GM12801 (cell line): ENCODE measurements around the gene VTCN1.

Experiments
- CTCF ChIP-seq: IDR thresholded peaks from one replicate; pipeline ENCODE4 v1.5.1; 2011; ENCODE audit warnings: control low read depth; ENCODE audit not compliant: insufficient read length; ENCODE audit errors: extremely low read depth

The VTCN1 gene

GRCh38 chr1:117104986-117105385 is 105.7 kb downstream of the VTCN1 start:
- no peak for TF ChIP-seq CTCF

DNA sequence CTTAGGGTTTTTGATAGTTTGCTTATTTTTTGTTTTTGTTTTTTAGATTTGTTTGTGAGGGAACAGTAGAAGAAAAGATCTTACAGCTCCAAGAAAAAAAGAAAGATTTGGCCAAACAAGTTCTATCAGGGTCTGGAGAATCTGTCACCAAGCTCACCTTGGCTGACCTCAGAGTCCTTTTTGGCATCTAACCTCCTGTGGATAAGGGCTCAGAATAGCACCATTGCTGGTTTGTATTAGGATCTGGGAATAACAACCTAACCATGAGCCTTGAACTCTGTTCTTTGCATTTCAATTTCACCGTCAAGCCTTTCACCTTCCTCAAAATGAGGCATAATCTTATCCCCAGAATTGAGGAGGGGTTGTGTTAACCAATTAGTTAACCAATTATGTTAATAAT is 109.4 kb downstream of the VTCN1 start:
- no peak for TF ChIP-seq CTCF

DNA sequence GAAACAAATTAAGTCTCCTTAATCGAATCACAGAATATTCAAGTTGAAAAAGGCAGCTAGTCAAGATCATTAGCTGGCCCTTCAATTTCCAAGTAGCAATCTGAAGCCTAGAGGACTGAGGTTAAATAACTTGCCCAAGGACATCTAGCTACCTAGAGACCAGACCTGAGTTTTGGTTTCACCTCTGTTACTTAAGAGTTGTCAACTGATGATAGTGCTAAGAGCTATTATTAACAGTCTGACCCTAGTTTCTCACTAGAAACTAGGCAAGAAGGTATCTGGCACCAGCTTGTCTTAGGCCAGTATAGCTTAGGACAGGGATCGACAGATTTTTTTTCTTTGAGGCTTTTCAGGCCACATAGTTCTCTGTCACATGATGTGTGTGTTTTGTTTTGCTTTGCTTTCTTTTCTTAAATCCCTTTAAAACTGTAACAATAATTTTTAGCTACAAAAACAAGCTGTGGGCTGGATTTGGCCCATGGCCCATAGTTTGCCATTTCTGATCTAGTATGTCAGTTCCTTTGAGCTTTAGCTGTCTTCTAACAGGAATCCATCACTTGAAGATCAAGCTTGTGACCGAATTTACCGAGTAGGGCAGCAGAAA is 112.3 kb downstream of the VTCN1 start:
- TF ChIP-seq CTCF: no peak

DNA sequence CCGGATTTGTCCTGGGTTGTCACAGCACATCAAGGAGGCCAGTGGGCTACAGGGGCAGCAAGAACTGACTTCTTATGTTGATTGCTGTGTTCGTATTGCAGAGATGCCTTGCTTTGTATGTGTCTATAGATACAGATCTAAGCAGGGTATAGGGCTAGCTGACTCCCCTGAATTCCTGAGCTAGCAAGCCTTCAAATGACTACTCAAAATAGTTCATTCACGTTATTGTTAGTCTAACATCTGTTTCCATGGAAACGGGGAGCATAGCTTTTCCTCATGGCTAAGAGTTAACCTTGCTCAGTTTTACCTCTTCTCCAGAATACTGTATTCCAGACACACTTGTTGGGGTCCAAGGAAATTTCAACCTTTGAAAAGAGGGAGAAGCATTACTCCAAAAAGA is 113.3 kb downstream of the VTCN1 start:
- TF ChIP-seq CTCF: no peak

- TF ChIP-seq CTCF: no peak
Observed at GRCh38 chr1:117096951-117097408, 113.7 kb downstream of the VTCN1 start.

- no peak for TF ChIP-seq CTCF
Observed at GRCh38 chr1:117094841-117095604, 115.7 kb downstream of the VTCN1 start.

DNA sequence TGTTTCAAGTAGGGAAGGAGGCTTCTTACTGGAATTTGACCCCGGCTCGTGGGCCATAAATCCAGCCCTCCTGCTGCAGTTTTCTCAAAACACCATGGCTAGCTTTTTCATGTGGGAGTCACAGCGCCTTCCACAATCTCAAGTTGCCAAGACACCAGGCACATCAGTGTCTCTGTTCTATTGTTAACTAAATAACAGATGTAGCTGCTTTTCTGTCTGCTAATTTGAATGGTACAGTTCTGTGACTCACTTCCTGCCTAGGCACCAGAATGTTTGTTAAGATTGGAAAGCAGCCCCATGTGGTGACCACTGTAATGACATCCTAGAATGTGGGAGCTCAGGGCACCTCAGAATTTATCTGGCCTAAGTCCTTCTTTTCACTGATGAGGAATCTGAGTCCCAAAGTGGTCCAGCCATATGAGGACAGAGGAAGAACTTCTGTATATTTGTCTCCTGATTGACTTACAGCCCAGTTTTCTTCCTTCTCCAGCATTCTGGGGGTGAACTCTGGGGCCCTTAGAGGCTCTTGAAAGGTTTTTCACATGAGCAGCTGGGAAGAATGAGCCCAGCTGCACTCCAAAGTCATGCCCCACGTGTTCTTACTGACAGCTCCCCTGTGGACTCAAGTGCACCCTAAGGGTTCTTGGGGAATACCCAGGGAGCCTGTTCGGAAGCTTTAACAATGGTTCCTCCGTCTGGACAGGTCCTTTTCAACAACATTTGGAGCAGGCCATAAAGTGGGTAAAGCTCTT is 116.7 kb downstream of the VTCN1 start:
- no peak for TF ChIP-seq CTCF
